HUES6 (cell line): ENCODE measurements around the gene HNRNPUL2.
A peak's percentile ranks its signal among the peaks of the same experiment; 100 is the strongest.

ENCODE experiments used
- H3K27ac ChIP-seq: 2 replicates; pipeline ENCODE4 v1.7.0; 2013; ENCODE audit warnings: low read depth, mild to moderate bottlenecking, low read length, inconsistent platforms
- H3K27me3 ChIP-seq: 2 replicates; pipeline ENCODE4 v1.6.1; 2013; ENCODE audit warnings: low read length; ENCODE audit not compliant: control insufficient read depth, insufficient read depth
- H3K36me3 ChIP-seq: 2 replicates; pipeline ENCODE4 v1.6.1; 2013; ENCODE audit warnings: low read length; ENCODE audit not compliant: control insufficient read depth, insufficient read depth
- H3K4me1 ChIP-seq: 2 replicates; pipeline ENCODE4 v1.6.1; 2013; ENCODE audit warnings: low read length; ENCODE audit not compliant: control insufficient read depth, insufficient read depth
- H3K4me3 ChIP-seq: 2 replicates; pipeline ENCODE4 v1.5.1; 2013; ENCODE audit warnings: low read depth, low read length
- H3K9ac ChIP-seq: one replicate; pipeline ENCODE4 v1.6.1; 2013; ENCODE audit warnings: mild to moderate bottlenecking, low read length
- H3K9me3 ChIP-seq: 2 replicates; pipeline ENCODE4 v1.6.1; 2013; ENCODE audit warnings: low read depth, low read length; ENCODE audit not compliant: control insufficient read depth, insufficient read depth

Gene HNRNPUL2

GRCh38 chr11:62665599-62666258, 61.5 kb downstream of the HNRNPUL2 start:
- Histone ChIP-seq H3K9ac (peak overlapping the region; percentile 98), H3K9me3 (no peaks in the 10 kb centered on the region), H3K4me3 (peak overlapping the region; percentile 99), H3K27me3 (no peaks in the 10 kb centered on the region), H3K27ac (peak overlapping the region; percentile 81), H3K4me1 (peaks cover 13% of the 10 kb centered on the region), H3K36me3 (peaks cover 38% of the 10 kb centered on the region)

GRCh38 chr11:62665075-62665598, 62.1 kb downstream of the HNRNPUL2 start, which contains the start of the genes C11orf98 and CSKMT:
Gene C11orf98, minus strand, starts transcription at chr11:62665210. Its CDS starts 41 bp downstream, at chr11:62665169.
Gene CSKMT, plus strand, starts transcription at chr11:62665312. Its CDS starts 568 bp downstream, at chr11:62665880.
- peaks cover 38% of the 10 kb centered on the region for H3K36me3 ChIP-seq
- H3K9me3 ChIP-seq = no peaks in the 10 kb centered on the region
- no peaks in the 10 kb centered on the region for H3K27me3 ChIP-seq
- peak within 1 kb of the TSS; percentile 81 for H3K27ac ChIP-seq
- H3K9ac ChIP-seq = peak within 1 kb of the TSS; percentile 98
- H3K4me1 ChIP-seq = peaks cover 13% of the 10 kb centered on the region
- peak within 1 kb of the TSS; percentile 99 for H3K4me3 ChIP-seq

GRCh38 chr11:62664405-62665074, 62.7 kb downstream of the HNRNPUL2 start:
- no peaks in the 10 kb centered on the region for H3K27me3 ChIP-seq
- H3K27ac ChIP-seq = peak overlapping the region; percentile 81
- peaks cover 38% of the 10 kb centered on the region for H3K36me3 ChIP-seq
- peaks cover 13% of the 10 kb centered on the region for H3K4me1 ChIP-seq
- peak overlapping the region; percentile 99 for H3K4me3 ChIP-seq
- H3K9ac ChIP-seq = peak overlapping the region; percentile 98
- H3K9me3 ChIP-seq = no peaks in the 10 kb centered on the region
